ENCODE results near the gene WDR27.

GRCh38 chr6:169566319-169566718 lies 135.5 kb downstream of the WDR27 start:
- TF ChIP-seq CTCF (IDR thresholded peaks at IDR 0.05 in 4 of 5, conservative IDR thresholded peaks at IDR 0.05 in 1 of 5) (no peak), POLR2A (IDR thresholded peaks at IDR 0.05) (no peak)

All from gastrocnemius medialis (tissue), 4 donors.